OCI-LY3 (cell line): Measurements from ENCODE around the gene E2F1.
"Not testable (repeated sequence)": the region's sequence is repeated elsewhere in the genome, so short reads cannot be mapped to it uniquely, and the experiment has no call there.

Experiments
- CTCF ChIP-seq: fragments of 200-600, 300-600 bp; sonication (generic); IDR thresholded peaks from 2 replicates; pipeline ENCODE4 v1.5.1; 2014; ENCODE audit warnings: antibody characterized with exemption, low read length, low read depth
- EZH2phosphoT487 ChIP-seq: fragments of 200-600 bp; shearing (Covaris generic); IDR thresholded peaks from 2 replicates; pipeline ENCODE4 v1.6.1; 2018; ENCODE audit warnings: antibody characterized with exemption, mixed run types, low read depth

GRCh38 chr20:33700696-33701441, 14.7 kb upstream of the E2F1 start:
- not testable (repeated sequence) for TF ChIP-seq CTCF, EZH2phosphoT487
